GM23338 (cell line): ENCODE results near the gene KLHL7. TPM values are rescaled to one million over a fixed set of nuclear protein-coding genes. Genes with fewer than 3 reads are reported as not detected.
A peak's percentile ranks its signal among the peaks of the same experiment; 100 is the strongest.

Source experiments
- ATAC-seq: fragments of 200-7000 bp; cut with Tn5 transposase; 3 replicates; pipeline ENCODE4 v1.9.1; 2020
- DNase-seq: peaks from one replicate; pipeline ENCODE4 v3.0.0-alpha.2; 2015; ENCODE audit warnings: low spot score
- H2AFZ ChIP-seq: fragments of 200-600 bp; sonication (generic); 2 replicates; pipeline ENCODE4 v1.8.0; 2016; ENCODE audit warnings: antibody characterized with exemption, mild to moderate bottlenecking, moderate library complexity
- H3F3A ChIP-seq: fragments of 200-600 bp; sonication (generic); replicated peaks from 2 replicates; pipeline ENCODE4 v1.8.0; 2017; ENCODE audit warnings: antibody characterized with exemption, mixed run types, low read depth
- H3K27ac ChIP-seq: fragments of 200-600 bp; sonication (generic); 2 replicates; pipeline ENCODE4 v1.6.1; 2016; ENCODE audit warnings: low read depth
- H3K27me3 ChIP-seq: fragments of 200-600 bp; sonication (generic); 2 replicates; pipeline ENCODE4 v1.8.0; 2016; ENCODE audit warnings: mild to moderate bottlenecking, mixed run types, moderate library complexity; ENCODE audit not compliant: insufficient read depth
- H3K36me3 ChIP-seq: fragments of 200-600 bp; sonication (generic); 2 replicates; pipeline ENCODE4 v1.8.0; 2016; ENCODE audit warnings: mild to moderate bottlenecking; ENCODE audit not compliant: insufficient read depth
- H3K4me1 ChIP-seq: fragments of 200-600 bp; sonication (generic); 2 replicates; pipeline ENCODE4 v1.8.0; 2016; ENCODE audit warnings: mild to moderate bottlenecking, moderate library complexity; ENCODE audit not compliant: insufficient read depth
- H3K4me2 ChIP-seq: fragments of 200-600 bp; sonication (generic); 2 replicates; pipeline ENCODE4 v1.7.1; 2017; ENCODE audit warnings: mixed run types
- H3K4me3 ChIP-seq: fragments of 200-600 bp; sonication (generic); 2 replicates; pipeline ENCODE4 v1.6.1; 2016; ENCODE audit warnings: mixed run types
- H3K79me2 ChIP-seq: fragments of 200-600 bp; sonication (generic); replicated peaks from 2 replicates; pipeline ENCODE4 v1.8.0; 2017; ENCODE audit warnings: mild to moderate bottlenecking; ENCODE audit not compliant: insufficient read depth
- H3K9me2 ChIP-seq: fragments of 200-600 bp; sonication (generic); 2 replicates; pipeline ENCODE4 v1.8.0; 2017; ENCODE audit not compliant: insufficient read depth
- H4K20me1 ChIP-seq: fragments of 200-600 bp; sonication (generic); replicated peaks from 2 replicates; pipeline ENCODE4 v1.8.0; 2017; ENCODE audit warnings: mild to moderate bottlenecking; ENCODE audit not compliant: insufficient read depth
- H3K27ac Mint-ChIP-seq: 2 replicates; pipeline ENCODE4 v1.8.0; 2020; ENCODE audit warnings: inconsistent platforms, mild to moderate bottlenecking, moderate library complexity, mixed read lengths
- H3K27me3 Mint-ChIP-seq: 3 replicates; pipeline ENCODE4 v1.8.0; 2022; ENCODE audit warnings: low read depth, mild to moderate bottlenecking, moderate library complexity, mixed read lengths, inconsistent platforms; ENCODE audit not compliant: insufficient read depth, poor library complexity
- H3K36me3 Mint-ChIP-seq: 3 replicates; pipeline ENCODE4 v1.8.0; 2021; ENCODE audit warnings: low read depth, mild to moderate bottlenecking, inconsistent platforms, moderate library complexity, mixed read lengths
- H3K4me1 Mint-ChIP-seq: 3 replicates; pipeline ENCODE4 v1.8.0; 2020; ENCODE audit warnings: mild to moderate bottlenecking, inconsistent platforms, mixed read lengths
- H3K4me3 Mint-ChIP-seq: 3 replicates; pipeline ENCODE4 v1.8.0; 2021; ENCODE audit warnings: moderate library complexity, mild to moderate bottlenecking, inconsistent platforms, mixed read lengths
- H3K9me3 Mint-ChIP-seq: 3 replicates; pipeline ENCODE4 v1.8.0; 2020; ENCODE audit warnings: moderate library complexity, mild to moderate bottlenecking, inconsistent platforms, mixed read lengths
- CREB1 ChIP-seq: fragments of 250-450 bp; sonication (Bioruptor Pico); IDR thresholded peaks from 2 replicates; pipeline ENCODE4 v1.5.0; 2020; ENCODE audit warnings: low read depth, mild to moderate bottlenecking, moderate library complexity
- CTCF ChIP-seq, 2 experiments: fragments of 200-600 bp in 1 of 2; sonication (generic) in 1 of 2; conservative IDR thresholded peaks; 2 replicates each; pipeline versions ENCODE4 v1.5.1 to v1.6.1; 2016 to 2017; ENCODE audit warnings: antibody characterized with exemption in 2 of 2, low read depth in 2 of 2, mild to moderate bottlenecking in 2 of 2, moderate library complexity in 1 of 2
- ETS1 ChIP-seq: IDR thresholded peaks from 2 replicates; pipeline ENCODE4 v1.6.1; 2016; ENCODE audit warnings: antibody characterized with exemption
- EZH2 ChIP-seq: fragments of 200-600 bp; sonication (generic); IDR thresholded peaks from one replicate; pipeline ENCODE4 v1.8.0; 2017; ENCODE audit warnings: antibody characterized with exemption, mild to moderate bottlenecking, low read depth; ENCODE audit not compliant: unreplicated experiment
- EZH2phosphoT487 ChIP-seq: fragments of 200-600 bp; sonication (generic); IDR thresholded peaks from one replicate; pipeline ENCODE4 v1.8.1; 2018; ENCODE audit warnings: antibody characterized with exemption; ENCODE audit not compliant: unreplicated experiment
- JUNB ChIP-seq: IDR thresholded peaks from one replicate; pipeline ENCODE4 v1.6.1; 2016; ENCODE audit warnings: antibody characterized with exemption; ENCODE audit not compliant: unreplicated experiment
- NANOG ChIP-seq: IDR thresholded peaks from 2 replicates; pipeline ENCODE4 v1.6.1; 2016; ENCODE audit warnings: antibody characterized with exemption, borderline replicate concordance
- POLR2AphosphoS5 ChIP-seq: IDR thresholded peaks from 2 replicates; pipeline ENCODE4 v1.6.1; 2016; ENCODE audit warnings: antibody characterized with exemption, low read depth
- STAT1 ChIP-seq: IDR thresholded peaks from one replicate; pipeline ENCODE4 v1.6.1; 2016; ENCODE audit warnings: antibody characterized with exemption; ENCODE audit not compliant: unreplicated experiment
- ZNF114 ChIP-seq: fragments of 250-450 bp; sonication (Bioruptor Pico); IDR thresholded peaks from 2 replicates; pipeline ENCODE4 v1.5.0; 2020; ENCODE audit warnings: mild to moderate bottlenecking, moderate library complexity
- ZNF331 ChIP-seq: fragments of 250-450 bp; sonication (Bioruptor Pico); IDR thresholded peaks from 2 replicates; pipeline ENCODE4 v1.5.0; 2020; ENCODE audit warnings: low read depth, mild to moderate bottlenecking, moderate library complexity
- ZNF462 ChIP-seq: fragments of 250-450 bp; sonication (Bioruptor Pico); IDR thresholded peaks from 2 replicates; pipeline ENCODE4 v1.5.0; 2020; ENCODE audit warnings: mild to moderate bottlenecking, moderate library complexity
- polyA plus RNA-seq: library from polyadenylated mRNA; unstranded; fragments of >200 nt; fragmentation: Nextera tagmentation; extraction: Ambion mirVana; gene quantifications from 2 replicates; pipeline ENCODE4 v1.2.1, GENCODE V29; 2016
- total RNA-seq: library from RNA; depleted of rRNA; stranded (reverse); fragments of >200 nt; shearing (Covaris generic); gene quantifications from 2 replicates; pipeline ENCODE4 v1.2.3, GENCODE V29; 2014
- TF ChIP-seq, protein P1 (sequence below): IDR thresholded peaks from one replicate; pipeline ENCODE4 v1.6.1; 2018; ENCODE audit warnings: antibody characterized with exemption; ENCODE audit not compliant: unreplicated experiment

The KLHL7 gene
- total and polyA plus RNA-seq, 2 experiments from 2014 or later: 92.5 to 119 TPM

DNA sequence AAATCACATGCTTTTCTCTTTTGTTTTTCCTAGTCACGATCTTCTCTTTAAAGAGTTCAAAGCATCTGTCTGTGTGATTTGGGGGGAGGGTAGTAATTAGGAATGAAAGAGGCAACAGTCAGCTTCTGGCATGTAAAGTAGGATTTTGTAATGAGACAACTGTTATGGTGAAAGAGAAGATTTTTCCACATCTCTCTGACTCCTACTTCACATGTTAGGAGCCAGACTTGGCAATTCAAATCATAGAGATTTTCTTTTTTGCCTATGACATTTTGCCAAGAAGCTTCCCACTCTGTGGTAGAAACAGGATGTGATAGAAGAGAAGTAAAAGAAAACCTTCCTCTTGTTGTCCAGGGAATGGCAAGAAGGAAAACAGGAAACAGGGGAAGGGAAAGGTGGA is 38.3 kb upstream of the KLHL7 start:
- H2AFZ ChIP-seq: peak overlapping the region; percentile 93
- DNase-seq (no peak), ATAC-seq (no peak)
- Mint-ChIP-seq H3K4me1 (peaks cover 13% of the 10 kb centered on the region), H3K4me3 (no peak overlapping the region), H3K27ac (no peak overlapping the region), H3K27me3 (peaks cover 2% of the 10 kb centered on the region), H3K36me3 (no peaks in the 10 kb centered on the region), H3K9me3 (no peaks in the 10 kb centered on the region)
- H3K27ac ChIP-seq: no peak overlapping the region
- H3F3A ChIP-seq: no peaks in the 10 kb centered on the region
- no peak overlapping the region for H3K4me2 ChIP-seq
- no peaks in the 10 kb centered on the region for H3K9me2 ChIP-seq
- no peak overlapping the region for H3K4me3 ChIP-seq
- no peaks in the 10 kb centered on the region for H3K36me3 ChIP-seq
- no peak for TF ChIP-seq JUNB
- no peak for TF ChIP-seq EZH2
- TF ChIP-seq NANOG: no peak
- no peak for TF ChIP-seq CTCF (conservative IDR thresholded peaks at IDR 0.05; ENCODE audit: low read depth in 2 of 2)
- no peak for TF ChIP-seq EZH2phosphoT487
- TF ChIP-seq CREB1 (CRISPR knock-in tag): no peak
- no peak for TF ChIP-seq ZNF462
- no peak for TF ChIP-seq ZNF331 (CRISPR knock-in tag)
- TF ChIP-seq, protein P1, sequence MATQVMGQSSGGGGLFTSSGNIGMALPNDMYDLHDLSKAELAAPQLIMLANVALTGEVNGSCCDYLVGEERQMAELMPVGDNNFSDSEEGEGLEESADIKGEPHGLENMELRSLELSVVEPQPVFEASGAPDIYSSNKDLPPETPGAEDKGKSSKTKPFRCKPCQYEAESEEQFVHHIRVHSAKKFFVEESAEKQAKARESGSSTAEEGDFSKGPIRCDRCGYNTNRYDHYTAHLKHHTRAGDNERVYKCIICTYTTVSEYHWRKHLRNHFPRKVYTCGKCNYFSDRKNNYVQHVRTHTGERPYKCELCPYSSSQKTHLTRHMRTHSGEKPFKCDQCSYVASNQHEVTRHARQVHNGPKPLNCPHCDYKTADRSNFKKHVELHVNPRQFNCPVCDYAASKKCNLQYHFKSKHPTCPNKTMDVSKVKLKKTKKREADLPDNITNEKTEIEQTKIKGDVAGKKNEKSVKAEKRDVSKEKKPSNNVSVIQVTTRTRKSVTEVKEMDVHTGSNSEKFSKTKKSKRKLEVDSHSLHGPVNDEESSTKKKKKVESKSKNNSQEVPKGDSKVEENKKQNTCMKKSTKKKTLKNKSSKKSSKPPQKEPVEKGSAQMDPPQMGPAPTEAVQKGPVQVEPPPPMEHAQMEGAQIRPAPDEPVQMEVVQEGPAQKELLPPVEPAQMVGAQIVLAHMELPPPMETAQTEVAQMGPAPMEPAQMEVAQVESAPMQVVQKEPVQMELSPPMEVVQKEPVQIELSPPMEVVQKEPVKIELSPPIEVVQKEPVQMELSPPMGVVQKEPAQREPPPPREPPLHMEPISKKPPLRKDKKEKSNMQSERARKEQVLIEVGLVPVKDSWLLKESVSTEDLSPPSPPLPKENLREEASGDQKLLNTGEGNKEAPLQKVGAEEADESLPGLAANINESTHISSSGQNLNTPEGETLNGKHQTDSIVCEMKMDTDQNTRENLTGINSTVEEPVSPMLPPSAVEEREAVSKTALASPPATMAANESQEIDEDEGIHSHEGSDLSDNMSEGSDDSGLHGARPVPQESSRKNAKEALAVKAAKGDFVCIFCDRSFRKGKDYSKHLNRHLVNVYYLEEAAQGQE: no peak
- no peak for TF ChIP-seq POLR2AphosphoS5
- no peak for TF ChIP-seq ETS1
- no peak for TF ChIP-seq STAT1
- no peak for TF ChIP-seq ZNF114 (CRISPR knock-in tag)
- 0 out of 2 replicates have a peak, but pooled peaks cover 5% of the 10 kb centered on the region for H3K4me1 ChIP-seq
- no peaks in the 10 kb centered on the region for H4K20me1 ChIP-seq
- no peaks in the 10 kb centered on the region for H3K79me2 ChIP-seq
- no peaks in the 10 kb centered on the region for H3K27me3 ChIP-seq
